Astrocyte of the cerebellum (primary cell): ENCODE results near the gene FZR1.

Experiments used
- DNase-seq: peaks from one replicate; pipeline ENCODE4 v3.0.0-alpha.2; 2011; ENCODE audit warnings: low read depth
- H3K4me3 ChIP-seq: 2 replicates; pipeline ENCODE4 v1.5.1; 2011; ENCODE audit warnings: mild to moderate bottlenecking, low read depth, low read length, moderate library complexity
- CTCF ChIP-seq: IDR thresholded peaks from 2 replicates; pipeline ENCODE4 v1.5.1; 2012; ENCODE audit warnings: low read length, low read depth, moderate library complexity, mild to moderate bottlenecking; ENCODE audit errors: missing control alignments
- in situ Hi-C: cut with HindIII; loops from 2 replicates; pipeline ENCODE4 v1.10.0; 2017; ENCODE audit warnings: low sequenced_read_pairs

Gene FZR1

DNA sequence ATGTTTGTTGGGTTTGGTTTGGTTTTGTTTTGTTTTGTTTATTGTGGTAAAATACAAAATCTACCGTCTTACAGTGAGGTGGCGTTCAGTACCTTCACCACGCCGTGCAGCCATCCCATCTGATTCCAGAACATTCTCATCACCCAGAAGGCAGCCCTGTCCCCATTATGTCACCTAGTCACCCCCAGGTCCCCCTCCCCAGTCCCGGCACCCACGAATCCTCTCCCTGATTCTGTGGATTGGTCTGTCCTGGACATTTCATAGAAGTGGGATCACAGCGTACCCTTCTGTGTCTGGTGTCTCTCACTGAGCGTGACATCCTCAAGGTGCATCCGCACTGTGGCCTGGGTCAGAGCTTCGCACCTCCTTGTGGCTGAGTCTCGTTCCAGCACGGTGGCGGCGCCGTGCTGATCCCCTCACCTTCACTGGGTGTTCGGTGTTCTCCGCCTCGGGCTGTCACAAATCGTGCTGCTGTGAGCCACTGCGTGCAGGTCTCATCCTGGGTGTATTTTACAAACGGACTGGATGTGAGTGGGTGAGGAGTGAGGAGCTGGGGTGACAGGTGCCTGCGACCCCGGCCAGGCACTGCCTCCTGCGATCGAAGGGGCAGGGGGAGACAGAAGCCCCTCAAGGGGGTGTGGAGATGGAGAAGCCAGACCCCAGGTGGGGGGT is 32.3 kb downstream of the FZR1 start:
- no peak for TF ChIP-seq CTCF
- DNase-seq: no peak
- H3K4me3 ChIP-seq: no peak overlapping the region
- in situ Hi-C loops: loop anchor here (5.0 kb wide), 1 partner anchor 84 kb away; no protein-coding TSS in a partner anchor

DNA sequence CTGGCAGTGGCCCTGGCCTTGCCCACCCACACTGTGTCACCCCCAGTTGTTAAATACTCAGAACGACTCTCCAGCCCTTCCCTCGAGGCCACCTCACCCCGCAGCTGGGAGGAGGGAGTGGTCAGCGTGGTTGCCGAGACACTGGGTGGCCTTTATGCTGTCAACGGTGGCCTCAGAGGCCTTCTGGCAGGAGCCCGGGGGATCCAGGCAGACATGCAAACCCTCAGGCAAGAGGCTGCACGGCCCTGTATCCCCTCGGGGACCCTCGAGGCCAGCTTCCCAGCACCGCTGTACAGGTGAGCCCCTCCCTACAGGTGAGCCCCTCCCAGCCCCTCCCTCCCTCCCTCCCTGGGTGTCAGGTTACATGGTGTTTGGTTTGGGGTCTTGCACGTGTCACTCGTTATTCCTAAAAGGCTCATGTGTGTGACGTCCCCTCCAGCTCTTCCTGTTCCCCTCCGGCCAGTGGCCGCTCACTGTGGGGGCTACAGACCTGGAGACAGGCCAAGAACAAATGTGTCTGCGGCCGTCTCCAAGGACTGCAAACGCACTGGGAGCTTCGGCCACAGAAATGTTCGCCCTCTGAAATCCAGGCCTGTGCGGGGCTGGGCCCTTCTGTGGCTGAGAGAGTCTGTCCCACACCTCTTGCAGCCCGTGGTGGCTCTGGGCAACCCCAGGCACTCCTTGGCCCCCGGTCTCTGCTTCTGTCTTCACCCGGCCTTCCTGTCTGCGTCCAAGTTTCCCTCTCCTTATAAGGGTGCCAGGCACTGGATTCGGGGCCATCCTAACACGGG is 33.0 kb downstream of the FZR1 start, which contains the start of gene TEKTIP1:
TSS of gene TEKTIP1 (plus strand) at position 210 of the 791 bp plus-strand sequence. CDS start at position 214, 4 bp downstream.
- in situ Hi-C loops: loop anchor here (5.0 kb wide), 1 partner anchor 83 kb away; no protein-coding TSS in a partner anchor
- DNase-seq: no peak
- TF ChIP-seq CTCF: no peak
- H3K4me3 ChIP-seq: no peak within 1 kb of the TSS

DNA sequence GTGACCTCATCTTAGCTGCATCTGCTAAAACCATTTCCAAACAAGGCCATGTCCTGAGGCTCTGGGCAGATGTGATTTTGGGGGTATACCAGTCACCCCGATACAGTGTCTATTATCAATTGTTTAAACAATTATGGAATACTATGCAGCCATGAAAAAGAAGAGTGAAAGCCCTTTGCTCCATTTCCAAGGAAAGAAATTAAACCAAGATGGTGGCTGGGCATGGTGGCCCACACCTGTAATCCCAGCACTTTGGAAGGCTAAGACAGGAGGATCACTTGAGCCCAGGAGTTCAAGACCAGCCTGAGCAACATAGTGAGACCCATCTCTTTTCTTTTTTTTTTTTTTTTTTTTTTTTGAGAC is 33.6 kb downstream of the FZR1 start:
- no peak overlapping the region for H3K4me3 ChIP-seq
- no peak for TF ChIP-seq CTCF
- no peak for DNase-seq
- in situ Hi-C loops: loop anchor here (5.0 kb wide), 1 partner anchor 83 kb away; no protein-coding TSS in a partner anchor

DNA sequence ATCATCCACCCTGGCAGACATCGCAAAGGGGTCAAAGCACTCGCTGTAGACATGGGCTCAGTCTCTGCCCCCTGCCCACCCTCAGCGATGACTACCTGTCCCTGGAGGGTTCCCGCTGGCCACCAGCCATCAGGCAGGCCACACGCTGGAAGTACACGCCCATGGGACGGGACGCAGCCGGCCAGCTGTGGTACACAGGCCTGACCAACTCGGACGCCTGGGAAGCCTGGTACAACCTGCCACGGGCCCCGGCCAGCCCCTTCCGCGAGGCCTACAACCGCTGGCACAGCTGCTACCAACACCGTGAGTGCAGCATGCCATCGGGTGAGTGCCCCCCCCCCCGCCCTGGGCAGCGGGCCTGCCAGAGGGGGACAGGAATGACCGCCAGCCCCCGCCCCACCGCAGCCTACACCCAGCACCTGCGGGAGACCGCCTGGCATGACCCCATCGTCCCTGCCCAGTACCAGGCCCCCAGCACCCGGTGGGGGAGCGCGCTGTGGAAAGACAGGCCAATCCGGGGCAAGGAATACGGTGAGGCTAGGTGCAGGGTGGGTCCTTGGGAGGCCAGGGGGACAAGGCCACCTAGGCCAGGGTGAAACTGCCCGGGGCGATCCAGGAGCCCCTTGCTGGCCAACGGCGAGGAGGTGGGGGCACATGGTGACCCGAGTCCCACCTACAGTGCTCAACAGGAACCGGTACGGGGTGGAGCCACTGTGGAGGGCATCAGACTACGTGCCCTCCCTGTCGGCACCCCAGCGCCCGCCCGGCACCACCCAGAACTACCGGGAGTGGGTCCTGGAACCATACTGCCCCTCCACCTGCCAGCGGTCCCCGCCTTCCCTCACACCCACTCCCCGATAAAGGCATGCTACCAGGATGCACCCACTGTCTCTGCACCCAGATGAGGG is 37.3 kb downstream of the FZR1 start:
- H3K4me3 ChIP-seq: no peak overlapping the region
- DNase-seq: no peak
- in situ Hi-C loops: no loop called here
- TF ChIP-seq CTCF: no peak

GRCh38 chr19:3544058-3544376 is 37.9 kb downstream of the FZR1 start:
- in situ Hi-C loops: no loop called here
- H3K4me3 ChIP-seq: no peak overlapping the region
- DNase-seq: no peak
- TF ChIP-seq CTCF: no peak
